GM19099 (cell line): ENCODE measurements around the gene GRIN2A.

ENCODE experiments used
- POLR2A ChIP-seq: IDR thresholded peaks from 3 replicates; pipeline ENCODE4 v1.6.1; 2011; ENCODE audit warnings: low read depth; ENCODE audit not compliant: insufficient read length; ENCODE audit errors: extremely low read depth

The GRIN2A gene

DNA sequence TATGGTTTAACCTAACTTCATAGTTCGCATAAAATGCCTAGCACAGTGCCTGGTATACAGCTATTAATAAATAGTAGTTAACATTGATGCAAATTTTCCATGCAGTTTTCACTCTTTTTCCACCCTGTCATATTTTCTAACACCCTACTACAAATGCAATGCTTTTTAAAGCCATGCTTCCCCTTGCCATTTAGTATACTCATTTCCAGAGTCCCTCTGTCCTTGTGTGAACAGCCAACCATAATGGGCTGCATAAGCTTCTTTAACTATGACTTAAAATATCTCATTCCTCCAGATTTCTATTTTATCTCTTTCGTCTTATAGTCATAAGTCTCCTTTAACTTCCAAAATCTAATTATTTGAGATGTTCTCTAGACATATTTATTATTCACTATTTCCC lies 284.1 kb downstream of the GRIN2A start:
- no peak for TF ChIP-seq POLR2A

DNA sequence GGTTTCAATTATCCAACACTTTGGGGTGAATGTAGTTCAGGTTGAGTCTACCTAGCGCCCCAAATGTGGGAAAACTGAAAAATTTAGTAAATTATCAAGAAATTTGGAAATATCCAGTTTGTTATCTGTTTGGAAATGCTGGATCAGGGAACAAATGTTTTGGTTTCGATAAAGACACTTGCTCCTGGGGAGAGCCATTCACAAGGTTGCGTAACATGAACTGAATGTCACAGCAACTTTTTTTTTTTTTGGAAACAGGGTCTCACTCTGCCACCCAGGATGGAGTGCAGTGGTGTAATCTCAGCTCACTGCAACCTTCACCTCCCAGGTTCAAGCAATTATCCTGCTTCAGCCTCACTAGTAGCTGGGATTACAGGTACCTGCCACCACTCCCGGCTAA lies 286.4 kb downstream of the GRIN2A start:
- TF ChIP-seq POLR2A, result no peak

DNA sequence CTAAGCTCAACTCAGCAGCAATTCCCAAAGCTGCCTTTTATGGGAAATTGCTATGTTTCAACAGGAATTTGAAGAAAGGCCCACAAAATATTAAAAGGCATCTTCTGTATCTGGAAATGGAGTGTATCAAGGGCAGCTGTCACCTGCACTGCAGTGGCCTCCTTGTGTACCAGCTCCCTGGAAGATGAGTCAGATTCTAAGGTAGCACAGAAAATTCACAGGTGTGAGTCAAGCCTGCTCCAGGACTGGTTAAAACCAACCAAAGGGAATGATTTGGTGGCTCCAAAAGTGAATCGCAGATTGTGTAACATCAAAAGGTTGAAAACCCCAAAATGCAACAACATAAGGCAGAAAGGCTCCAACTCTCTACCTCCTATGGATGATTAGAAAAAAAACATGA lies 296.4 kb downstream of the GRIN2A start:
- no peak for TF ChIP-seq POLR2A

DNA sequence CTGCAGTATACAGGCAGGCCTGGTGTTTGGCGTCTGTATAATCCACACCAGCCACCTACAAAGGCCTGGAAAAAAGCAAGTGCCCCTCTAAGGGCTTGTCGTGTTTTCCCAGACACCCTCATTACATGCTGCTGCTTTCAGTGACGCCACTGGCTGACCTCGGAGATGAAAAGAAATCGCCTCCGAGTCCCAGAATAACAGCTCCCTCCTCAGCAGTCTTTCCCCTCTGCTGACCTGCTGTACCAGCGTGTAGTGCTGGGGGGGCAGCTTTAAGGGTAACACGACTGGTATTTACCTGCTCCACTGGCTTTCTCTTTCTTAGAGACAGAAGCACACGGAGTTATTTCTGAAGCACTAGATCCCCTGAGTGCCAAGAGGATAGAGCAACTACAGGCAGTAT lies 296.8 kb downstream of the GRIN2A start:
- TF ChIP-seq POLR2A, result no peak

DNA sequence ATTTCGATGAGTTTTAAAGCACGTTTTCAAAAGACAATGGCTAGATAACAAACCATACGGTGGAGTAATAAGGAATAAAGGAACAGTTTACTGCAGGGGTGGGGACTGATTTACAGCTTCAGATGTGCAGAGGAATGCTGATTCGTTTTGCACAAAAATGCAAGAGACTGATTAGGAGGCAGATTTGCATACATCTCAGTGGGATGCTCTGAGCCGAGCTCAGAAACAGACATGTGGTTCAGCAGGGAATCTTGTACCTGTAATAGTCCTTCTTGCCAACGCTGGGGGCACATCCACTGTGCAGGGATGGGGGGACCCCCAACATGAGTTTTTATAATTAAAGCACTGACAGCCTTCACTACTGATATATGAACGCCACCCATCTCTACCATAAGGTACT lies 308.0 kb downstream of the GRIN2A start:
- TF ChIP-seq POLR2A, result no peak

DNA sequence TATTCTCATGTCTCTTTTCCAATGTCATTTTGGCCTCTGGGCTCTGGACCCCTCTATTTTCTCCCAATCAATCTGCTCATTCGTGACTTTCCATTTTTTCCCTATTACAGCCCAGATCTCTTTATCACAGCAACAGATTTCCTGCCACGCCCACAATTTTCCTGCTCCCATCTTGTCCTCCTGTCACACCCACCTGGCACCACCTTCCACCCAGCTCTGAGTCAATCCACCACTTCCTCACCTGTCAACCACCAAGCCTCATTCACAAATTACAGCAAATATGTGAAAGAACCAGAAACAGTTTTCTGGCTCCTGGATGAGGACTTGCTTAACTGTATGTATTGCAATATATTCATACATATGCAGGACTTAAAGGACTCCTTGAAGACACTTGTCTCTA lies 311.3 kb downstream of the GRIN2A start:
- no peak for TF ChIP-seq POLR2A

DNA sequence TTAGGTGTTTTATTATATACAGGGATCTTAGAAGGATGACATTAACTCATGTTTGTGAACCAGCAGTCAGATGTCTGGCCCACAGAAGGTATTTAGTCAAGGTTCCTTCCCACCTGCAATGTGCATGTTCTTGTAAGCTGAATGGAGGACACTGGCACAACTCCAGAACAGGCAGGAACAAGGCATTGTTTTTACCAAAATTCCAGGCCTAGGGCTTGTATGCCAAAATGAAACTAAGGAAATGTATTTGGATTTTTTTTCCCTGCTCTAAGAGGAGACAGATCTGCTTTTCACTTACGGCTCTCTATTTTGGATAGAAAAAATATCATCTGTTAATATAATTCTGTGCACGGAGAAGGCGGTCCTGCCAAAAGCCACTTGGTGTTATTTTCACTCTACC lies 312.5 kb downstream of the GRIN2A start:
- TF ChIP-seq POLR2A, result no peak

DNA sequence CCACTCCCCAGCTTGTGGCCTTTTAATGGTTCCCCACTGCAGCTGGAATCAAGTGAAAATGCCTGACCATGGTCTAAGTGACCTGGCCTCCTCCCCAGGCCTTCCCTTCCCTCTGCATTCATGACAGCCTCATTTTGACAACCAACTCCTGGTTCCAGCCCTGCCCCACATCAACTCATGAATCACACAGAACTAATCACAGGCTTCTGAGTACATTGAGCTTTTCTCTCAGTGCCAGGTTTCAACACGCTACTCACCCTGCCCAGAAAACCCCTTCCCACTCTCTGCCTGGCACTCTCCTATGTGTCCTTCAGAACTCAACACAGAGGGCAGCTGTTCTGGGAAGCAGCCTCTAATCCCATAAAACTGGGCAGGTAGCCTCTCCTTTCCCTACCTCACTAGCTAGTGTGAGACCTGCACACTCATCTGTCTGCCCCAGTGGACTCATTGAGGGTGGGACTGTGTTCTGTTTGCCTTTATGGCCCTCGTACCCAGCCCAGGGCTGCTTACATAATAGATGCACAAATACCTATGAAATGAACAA lies 313.6 kb downstream of the GRIN2A start:
- TF ChIP-seq POLR2A, result no peak

DNA sequence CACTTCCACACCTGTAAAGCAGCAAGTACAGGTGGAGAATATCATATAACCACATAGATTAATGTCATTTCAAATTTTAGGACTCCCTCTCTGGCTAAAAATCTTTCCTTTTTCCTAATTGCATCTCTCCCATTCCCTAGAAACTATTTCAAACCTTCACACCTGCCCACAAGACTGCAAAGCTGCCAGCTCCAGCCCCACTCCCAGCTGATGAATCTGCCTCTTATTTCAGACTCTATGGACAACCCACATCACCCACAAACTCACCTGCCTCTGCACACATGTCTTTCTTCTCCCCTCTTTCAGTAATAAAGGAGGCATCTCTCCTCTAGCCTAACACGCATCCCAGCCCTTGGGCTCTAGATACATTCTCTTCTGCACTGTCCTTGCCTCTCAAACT lies 315.1 kb downstream of the GRIN2A start:
- no peak for TF ChIP-seq POLR2A

DNA sequence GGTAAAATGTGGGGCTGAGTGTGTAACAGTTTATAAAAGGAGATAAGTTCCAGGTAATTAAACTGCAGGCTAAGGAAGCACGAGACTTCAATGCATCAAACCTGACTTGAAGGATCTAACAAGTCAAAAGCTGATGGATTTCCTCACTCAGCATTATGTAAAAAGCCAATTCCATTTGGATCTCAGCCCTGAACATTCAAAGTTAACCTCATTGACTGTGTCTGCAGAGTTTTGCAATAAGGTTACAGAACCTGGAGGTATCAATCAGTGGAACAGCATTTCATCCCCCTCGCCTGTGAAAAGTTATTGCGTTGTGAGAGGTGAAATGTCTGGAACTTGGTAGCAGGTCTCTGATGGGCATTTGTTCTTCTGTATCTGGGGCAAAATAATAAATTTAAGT lies 317.8 kb downstream of the GRIN2A start:
- no peak for TF ChIP-seq POLR2A

DNA sequence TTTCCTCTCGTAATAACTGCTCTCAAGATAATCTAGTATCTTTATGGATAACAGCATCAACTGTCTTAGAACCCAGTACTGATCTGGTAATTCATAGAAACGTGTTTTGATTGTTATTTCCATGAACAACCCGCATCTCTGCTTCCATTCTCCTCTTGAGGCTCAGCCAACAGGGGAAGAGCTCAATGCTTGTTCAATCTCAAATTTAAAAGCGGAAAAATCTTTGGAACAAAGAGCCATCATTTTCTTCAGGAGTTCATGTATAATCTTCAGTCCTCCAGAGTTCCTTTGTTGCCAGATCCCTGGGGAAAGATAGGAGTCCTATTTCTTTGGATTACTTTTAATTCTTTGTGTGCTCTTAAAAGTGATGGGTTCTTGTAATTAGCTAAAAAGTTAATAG lies 319.9 kb downstream of the GRIN2A start:
- no peak for TF ChIP-seq POLR2A

DNA sequence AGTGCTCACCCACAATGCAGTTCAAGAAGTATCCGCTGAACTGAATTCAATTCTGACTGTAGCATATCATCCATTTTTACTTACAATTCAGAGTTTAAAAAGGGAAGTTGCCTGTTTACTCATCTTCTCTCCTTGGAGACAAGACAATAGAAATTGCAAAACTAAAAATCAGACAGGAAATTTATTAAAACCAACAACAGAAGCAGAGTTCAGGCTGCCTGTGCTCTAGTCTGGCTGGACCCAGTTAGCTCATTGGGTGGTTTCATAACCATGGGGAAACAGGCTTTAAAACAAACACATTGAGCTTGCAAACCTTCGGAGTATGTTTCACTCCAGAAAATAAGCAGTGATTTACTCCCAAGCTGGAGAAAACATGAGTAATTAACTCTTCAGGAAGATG lies 321.4 kb downstream of the GRIN2A start:
- TF ChIP-seq POLR2A, result no peak

DNA sequence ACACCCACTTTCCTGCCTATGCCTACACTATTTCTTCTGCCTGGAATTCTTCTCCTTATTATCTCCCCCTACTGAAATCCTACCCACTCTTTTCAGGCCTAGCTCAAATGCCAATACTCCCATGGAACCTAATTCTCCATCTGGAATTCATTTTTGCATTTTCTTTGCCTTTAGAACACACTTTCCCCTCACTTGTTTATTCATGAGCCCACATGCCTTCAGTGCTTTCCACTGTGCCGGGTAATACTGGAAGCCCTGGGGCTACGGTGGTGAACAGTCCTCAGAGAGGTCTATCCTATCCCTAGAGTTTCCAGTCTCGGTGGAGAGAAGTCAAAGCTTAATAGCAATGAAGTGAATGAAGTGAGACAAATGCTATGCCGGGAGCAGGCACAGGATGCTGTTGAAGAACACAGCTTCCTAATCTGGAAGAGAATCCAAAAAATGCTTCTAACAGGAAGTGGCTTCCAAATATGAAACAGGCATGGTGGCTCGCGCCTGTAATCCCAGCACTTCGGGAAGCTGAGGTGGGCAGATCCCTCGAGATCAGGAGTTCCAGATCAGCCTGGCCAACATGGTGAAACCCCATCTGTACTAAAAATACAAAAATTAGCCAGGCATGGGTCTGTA lies 322.4 kb downstream of the GRIN2A start:
- TF ChIP-seq POLR2A, result no peak

DNA sequence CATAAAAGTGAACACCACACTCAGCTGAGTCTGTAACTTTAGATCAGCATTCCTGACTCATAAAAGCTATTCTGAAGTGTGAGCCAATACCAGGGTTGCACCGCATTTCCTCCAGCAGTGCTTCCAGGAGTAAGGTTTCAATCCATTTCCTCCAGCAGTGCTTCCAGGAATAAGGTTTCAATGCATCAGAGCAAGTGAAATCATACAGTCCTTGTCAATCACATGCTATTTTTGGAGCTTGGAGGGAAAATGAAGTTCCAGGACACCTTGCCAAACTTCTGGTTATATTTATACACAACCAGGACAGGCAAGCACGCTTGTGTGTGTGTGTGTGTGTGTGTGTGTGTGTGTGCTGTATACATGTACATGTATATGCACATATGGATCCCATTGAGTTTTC lies 327.6 kb downstream of the GRIN2A start:
- TF ChIP-seq POLR2A, result no peak

DNA sequence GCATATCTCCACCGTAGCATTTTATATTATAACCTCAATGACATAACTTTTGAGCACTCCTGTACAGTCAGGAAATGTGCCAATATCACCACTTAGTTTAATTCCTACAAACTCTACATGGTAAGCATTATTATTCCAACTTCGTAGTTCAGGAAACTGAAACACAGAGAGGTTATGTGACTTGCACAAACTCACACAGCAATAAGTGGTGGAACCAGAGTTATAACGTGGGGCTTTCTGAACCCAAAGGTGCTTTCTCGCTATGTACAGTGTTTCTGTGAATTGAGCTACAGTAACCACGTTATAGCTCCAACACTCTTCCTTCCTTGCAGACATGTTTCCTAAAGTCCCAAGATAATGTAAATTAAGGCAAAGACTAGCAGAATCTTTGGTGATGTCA lies 330.2 kb downstream of the GRIN2A start:
- TF ChIP-seq POLR2A, result no peak

DNA sequence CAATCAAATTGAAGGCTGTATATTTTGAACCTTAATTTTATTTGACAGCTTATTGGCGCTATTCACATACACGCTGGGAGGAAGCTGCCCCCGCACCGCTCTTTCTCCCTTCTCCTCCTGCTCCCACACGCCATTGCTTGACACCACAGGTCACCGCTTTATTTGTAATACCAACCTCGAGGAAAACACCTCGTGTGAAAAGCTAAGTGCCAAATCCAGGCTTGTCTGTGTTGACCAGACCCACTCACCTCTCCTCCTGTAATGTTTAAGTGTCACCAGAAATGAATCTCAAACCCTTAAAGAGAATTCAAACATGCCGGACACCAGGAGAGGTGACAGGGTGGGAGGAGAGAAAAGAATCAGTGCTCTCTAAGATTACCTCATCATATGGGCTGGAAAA lies 331.4 kb downstream of the GRIN2A start:
- no peak for TF ChIP-seq POLR2A

DNA sequence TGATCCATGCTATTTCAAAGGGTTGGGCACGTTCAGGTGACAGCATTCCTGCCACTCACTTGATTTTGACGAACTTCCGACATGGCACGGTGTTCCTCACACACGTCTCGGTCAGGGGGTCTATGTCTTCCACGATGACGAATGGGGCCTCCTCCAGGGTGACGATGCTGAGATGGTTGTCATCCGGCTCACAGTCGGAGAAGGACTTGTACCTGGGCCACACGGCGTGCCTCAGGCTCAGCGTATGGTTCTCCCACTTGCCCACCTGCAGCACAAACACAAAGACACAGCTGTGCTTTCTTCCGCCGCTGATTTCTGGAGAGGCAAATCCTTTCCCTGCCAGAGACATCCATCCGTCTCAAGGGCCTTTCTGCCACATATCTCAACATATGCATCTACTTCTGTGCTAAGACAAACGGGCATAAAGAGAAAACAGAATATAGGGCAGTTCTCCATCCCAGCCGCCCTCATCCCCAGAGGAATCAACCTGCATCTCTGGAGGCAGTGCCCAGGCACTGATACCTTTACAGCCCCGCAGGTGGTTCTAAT lies 332.5 kb downstream of the GRIN2A start:
- no peak for TF ChIP-seq POLR2A
